GM21526 (cell line): Measurements from ENCODE around the gene TTC36.
"Not testable (repeated sequence)": the region's sequence is repeated elsewhere in the genome, so short reads cannot be mapped to it uniquely, and the experiment has no call there.

Experiments used
- ATAC-seq: cut with Tn5 transposase; IDR thresholded peaks from one replicate; pipeline ENCODE4 v1.9.1; 2021; ENCODE audit warnings: moderate library complexity; ENCODE audit not compliant: unreplicated experiment, low FRiP score

TTC36 gene, protein sequence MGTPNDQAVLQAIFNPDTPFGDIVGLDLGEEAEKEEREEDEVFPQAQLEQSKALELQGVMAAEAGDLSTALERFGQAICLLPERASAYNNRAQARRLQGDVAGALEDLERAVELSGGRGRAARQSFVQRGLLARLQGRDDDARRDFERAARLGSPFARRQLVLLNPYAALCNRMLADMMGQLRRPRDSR

DNA sequence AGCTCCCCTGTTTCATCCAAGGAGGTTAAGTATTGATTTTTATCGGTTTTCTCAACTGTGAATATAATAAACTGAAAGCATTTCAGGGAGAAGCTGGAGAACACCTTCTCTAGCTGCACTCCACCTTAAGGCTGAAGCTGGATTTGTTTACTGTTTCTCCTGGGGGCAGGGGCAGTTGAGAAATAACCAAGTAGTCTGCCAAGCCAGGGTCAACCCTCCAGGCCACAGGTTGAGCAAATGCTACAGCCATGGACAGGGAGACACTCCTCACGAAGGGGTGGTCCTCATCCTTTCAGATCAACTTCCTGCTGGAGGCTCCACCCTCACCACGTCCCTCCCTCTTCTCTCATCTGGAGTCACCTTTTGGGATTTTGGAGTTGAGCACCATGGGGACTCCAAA, at the start of gene TTC36:
Gene TTC36, plus strand, starts transcription at position 366 of the 400 bp plus-strand sequence. Its CDS starts 21 bp downstream, at position 387.
- no peak for ATAC-seq

DNA sequence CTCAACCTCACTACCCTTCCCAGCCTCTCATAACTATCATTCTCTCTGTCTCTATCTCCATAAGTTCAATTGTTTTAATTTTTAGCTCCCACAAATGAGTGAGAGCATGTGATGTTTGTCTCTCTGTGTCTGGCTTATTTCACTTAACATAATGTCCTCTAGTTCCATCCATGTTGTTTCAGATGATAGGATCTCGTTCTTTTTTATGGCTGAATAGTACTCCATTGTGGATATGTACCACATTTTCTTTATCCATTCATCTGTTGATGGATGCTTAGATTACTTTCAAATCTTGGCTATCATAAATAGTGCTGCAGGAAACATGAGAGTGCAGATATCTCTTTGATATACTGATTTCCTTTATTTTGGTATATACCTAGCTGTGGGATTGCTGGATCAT, 46.0 kb upstream of the TTC36 start:
- not testable (repeated sequence) for ATAC-seq

DNA sequence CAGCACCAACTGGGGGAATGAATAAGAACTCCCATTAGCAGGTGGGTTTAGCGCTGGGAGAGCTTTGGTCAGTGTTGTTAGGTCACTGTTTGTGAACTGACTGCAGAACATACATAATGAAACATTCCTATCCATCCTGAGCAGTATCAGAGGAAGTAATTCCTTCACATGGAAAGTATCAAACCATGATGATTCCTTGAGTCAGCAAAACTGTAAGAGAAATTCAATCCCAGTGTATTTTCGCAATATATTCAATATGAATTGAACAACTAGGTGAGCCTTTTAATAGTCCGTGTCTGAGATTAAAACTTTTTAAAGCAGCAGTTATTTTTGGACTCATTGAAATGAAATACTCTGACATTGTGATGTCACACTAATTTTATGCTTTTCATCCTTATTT, 42.9 kb upstream of the TTC36 start:
- ATAC-seq, result no peak

DNA sequence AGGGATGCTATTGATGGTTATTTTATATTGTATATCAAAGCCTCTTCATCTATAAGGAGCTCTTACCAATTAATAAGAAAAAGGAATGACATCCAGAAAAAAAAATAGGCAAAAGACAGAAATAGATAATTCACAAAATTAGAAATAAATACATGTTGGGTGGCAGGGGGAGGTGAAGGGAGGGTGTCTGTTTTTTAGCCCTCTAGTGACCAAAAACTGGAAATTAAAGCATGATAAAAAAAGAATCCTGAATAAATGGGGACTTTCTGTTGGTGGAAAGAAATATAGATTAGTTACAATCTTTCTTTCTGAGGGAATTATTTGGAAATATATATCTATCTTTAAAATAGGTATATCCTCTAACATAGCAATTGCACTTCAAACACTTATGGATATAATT, 42.0 kb upstream of the TTC36 start:
- ATAC-seq, result no peak

DNA sequence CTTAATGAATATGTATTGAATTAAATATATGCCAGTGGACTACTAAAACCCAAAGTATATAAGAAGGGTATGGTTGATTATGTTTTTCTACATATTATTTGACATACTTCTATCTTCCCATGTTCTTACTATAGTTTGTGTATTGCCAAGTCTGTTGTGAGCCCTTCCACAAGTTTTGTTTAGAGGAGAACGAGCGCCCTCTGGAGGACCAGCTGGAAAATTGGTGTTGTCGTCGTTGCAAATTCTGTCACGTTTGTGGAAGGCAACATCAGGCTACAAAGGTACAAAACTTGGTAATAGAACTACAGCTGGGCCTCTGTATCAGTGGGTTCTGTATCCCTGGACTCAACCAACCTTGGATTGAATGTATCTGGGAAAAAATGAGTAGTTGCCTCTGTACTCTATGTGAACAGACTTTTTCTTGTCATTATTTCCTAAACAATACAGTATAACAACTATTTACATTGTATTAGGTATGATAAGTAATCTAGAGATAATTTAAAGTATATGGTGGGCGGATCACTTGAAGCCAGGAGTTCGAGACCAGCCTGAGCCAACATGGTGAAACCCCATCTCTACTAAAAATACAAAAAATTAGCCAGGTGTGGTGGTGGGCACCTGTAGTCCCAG, 38.7 kb upstream of the TTC36 start:
- ATAC-seq, result no peak

DNA sequence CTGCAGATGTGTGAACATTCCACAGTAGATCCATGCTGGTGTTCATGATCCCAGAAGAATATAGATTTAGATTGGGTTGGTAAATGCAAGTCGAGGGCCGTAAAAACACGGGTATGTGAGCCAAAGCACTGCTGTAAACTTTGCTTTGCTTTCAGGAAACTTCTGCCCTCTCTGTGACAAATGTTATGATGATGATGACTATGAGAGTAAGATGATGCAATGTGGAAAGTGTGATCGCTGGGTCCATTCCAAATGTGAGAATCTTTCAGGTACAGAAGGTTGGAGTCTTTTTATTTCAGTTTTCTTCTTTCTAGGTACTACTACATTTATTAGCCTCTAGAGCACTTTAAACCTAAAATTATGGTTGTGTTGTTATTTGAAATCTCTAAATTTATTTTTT, 36.2 kb upstream of the TTC36 start:
- ATAC-seq, result no peak

DNA sequence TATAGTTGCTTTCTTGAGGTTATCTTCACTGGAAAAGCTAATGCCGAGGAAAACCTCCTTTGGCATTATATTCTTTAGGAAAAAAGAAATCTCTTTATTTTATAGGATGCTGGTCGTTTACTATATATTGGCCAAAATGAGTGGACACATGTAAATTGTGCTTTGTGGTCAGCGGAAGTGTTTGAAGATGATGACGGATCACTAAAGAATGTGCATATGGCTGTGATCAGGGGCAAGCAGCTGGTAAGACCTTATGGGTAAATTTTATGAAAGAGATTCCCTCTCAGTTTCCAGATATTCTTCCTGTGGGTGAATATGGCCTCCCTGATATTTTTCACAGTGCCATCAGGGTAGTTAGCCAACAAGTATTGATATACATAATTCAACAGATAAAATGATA, 29.4 kb upstream of the TTC36 start:
- ATAC-seq, result no peak

DNA sequence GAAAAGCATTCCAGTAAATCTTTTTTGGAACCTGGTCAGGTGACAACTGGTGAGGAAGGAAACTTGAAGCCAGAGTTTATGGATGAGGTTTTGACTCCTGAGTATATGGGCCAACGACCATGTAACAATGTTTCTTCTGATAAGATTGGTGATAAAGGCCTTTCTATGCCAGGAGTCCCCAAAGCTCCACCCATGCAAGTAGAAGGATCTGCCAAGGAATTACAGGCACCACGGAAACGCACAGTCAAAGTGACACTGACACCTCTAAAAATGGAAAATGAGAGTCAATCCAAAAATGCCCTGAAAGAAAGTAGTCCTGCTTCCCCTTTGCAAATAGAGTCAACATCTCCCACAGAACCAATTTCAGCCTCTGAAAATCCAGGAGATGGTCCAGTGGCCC, 24.1 kb upstream of the TTC36 start:
- no peak for ATAC-seq

DNA sequence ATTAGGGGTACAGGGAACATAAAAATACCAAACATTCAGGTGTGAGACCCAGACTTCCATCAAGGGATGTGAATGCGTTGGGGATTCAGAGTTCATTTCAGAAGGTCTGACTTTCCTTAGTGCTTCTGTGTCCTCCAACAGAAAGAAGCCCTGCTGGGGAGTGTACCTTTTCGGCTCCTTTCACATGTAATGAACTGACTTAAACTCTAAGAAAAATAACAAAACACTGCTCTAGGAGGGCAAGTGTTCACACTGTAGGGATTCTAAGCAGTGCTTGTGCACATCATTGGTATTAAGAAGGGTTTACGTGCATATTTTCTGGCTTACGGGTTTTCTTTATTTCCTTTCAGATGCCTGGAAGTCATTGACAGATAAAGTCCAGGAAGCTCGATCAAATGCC, 15.7 kb upstream of the TTC36 start:
- no peak for ATAC-seq

DNA sequence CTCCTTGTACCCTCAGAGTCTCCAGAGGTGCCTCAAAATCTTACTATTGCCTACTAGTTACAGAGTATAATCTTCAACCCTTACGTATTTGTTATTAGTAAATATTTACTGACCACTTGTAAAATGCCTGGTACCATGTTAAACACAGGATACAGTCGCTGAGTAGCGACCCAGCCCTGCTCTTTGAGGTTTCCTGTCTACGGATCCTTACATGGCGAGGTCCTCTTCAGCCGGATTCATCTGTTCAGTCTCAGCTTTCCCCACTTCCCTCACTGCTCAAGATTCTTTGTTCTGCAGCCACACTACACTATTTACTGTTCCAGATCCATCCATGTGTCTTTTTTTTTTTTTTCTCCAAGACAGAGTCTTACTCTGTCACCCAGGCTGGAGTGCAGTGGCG, 13.2 kb upstream of the TTC36 start:
- no peak for ATAC-seq

DNA sequence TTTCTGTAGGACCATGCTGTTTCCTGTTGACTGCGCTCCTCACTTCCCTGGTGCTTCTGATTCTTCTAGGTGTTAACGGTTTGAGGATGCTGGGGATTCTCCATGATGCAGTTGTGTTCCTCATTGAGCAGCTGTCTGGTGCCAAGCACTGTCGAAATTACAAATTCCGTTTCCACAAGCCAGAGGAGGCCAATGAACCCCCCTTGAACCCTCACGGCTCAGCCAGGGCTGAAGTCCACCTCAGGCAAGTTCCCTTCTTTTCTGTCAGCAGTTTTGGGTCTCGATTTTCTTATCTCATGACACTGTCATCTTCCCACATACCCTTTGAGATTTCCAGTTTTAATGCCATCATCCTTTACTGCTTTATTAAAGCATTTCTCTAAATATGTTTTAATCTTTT, 7.7 kb upstream of the TTC36 start:
- ATAC-seq, result no peak

DNA sequence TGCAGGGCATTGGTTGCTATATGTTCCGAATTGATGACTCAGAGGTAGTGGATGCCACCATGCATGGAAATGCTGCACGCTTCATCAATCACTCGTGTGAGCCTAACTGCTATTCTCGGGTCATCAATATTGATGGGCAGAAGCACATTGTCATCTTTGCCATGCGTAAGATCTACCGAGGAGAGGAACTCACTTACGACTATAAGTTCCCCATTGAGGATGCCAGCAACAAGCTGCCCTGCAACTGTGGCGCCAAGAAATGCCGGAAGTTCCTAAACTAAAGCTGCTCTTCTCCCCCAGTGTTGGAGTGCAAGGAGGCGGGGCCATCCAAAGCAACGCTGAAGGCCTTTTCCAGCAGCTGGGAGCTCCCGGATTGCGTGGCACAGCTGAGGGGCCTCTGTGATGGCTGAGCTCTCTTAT, 5.4 kb upstream of the TTC36 start:
- ATAC-seq, result no peak

DNA sequence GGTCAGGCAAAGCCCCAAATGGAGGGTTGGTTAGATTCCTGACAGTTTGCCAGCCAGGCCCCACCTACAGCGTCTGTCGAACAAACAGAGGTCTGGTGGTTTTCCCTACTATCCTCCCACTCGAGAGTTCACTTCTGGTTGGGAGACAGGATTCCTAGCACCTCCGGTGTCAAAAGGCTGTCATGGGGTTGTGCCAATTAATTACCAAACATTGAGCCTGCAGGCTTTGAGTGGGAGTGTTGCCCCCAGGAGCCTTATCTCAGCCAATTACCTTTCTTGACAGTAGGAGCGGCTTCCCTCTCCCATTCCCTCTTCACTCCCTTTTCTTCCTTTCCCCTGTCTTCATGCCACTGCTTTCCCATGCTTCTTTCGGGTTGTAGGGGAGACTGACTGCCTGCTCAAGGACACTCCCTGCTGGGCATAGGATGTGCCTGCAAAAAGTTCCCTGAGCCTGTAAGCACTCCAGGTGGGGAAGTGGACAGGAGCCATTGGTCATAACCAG, 4.7 kb upstream of the TTC36 start:
- no peak for ATAC-seq

DNA sequence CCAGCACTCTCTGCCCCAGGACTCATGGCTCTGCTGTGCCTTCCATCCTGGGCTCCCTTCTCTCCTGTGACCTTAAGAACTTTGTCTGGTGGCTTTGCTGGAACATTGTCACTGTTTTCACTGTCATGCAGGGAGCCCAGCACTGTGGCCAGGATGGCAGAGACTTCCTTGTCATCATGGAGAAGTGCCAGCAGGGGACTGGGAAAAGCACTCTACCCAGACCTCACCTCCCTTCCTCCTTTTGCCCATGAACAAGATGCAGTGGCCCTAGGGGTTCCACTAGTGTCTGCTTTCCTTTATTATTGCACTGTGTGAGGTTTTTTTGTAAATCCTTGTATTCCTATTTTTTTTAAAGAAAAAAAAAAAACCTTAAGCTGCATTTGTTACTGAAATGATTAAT, 2.9 kb upstream of the TTC36 start:
- ATAC-seq, result no peak

DNA sequence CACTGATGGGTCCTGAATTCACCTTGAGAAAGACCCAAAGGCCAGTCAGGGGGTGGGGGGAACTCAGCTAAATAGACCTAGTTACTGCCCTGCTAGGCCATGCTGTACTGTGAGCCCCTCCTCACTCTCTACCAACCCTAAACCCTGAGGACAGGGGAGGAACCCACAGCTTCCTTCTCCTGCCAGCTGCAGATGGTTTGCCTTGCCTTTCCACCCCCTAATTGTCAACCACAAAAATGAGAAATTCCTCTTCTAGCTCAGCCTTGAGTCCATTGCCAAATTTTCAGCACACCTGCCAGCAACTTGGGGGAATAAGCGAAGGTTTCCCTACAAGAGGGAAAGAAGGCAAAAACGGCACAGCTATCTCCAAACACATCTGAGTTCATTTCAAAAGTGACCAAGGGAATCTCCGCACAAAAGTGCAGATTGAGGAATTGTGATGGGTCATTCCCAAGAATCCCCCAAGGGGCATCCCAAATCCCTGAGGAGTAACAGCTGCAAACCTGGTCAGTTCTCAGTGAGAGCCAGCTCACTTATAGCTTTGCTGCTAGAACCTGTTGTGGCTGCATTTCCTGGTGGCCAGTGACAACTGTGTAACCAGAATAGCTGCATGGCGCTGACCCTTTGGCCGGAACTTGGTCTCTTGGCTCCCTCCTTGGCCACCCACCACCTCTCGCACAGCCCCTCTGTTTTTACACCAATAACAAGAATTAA, 2.4 kb upstream of the TTC36 start:
- ATAC-seq, result no peak

DNA sequence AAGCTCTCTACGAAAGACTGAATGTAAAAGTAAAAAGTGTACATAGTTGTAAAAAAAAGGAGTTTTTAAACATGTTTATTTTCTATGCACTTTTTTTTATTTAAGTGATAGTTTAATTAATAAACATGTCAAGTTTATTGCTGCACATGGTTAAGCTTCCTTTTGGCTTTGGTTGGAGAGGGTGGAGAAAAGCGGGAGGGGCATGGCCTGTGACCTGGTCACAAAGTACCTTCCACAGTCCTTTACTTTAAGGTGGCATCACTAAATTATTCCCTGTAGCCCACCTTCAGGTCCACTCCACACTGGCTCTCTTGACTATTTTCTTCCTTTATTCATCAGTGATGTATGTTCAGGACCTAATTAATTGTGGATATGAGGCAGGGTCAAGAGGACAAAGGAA, 586 bp upstream of the TTC36 start:
- ATAC-seq, result no peak

DNA sequence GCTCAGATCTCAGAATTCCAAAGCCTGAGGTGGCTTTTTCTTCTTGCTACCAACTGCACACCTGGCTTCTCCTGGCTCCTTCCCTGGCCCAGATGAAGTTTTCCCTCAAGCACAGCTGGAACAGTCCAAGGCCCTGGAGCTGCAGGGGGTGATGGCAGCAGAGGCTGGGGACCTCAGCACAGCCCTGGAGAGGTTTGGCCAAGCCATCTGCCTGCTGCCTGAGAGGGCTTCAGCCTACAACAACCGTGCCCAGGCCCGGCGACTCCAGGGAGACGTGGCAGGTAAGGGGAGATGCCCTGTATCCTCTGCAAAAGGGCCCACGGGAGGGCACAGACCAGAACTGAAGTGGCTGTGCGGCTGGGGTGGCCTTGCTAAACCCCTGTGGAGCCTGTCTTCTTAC, 1.2 kb downstream of the TTC36 start:
- ATAC-seq, result no peak

DNA sequence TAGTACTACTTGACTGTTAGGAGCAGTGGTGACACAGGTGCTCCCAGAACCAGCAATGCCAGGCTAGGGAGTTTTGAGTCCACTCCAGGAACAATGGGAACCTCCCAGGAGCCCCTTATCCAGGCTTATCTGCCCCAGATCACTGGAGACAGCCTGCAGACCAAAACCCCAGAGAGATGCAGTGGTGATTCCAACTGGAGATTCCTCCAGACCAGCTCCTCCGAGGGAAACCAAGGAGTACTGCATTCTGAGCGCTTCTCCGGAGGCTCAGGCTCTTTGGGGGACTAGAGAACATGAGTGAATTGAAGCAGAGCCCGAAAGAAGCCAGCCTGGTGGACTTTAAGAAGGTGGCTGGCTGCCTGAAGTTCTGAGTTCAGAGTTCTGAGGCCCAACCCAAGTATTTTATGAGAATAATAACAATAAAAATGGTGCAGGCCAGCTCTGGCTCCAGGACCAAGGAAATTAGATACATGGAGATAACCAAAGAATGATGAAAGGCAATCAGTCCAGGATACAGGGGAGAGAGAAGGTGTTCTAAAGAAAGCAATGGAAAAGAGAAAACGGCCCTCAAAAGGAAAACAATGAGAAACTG, 2.4 kb downstream of the TTC36 start:
- ATAC-seq, result no peak

DNA sequence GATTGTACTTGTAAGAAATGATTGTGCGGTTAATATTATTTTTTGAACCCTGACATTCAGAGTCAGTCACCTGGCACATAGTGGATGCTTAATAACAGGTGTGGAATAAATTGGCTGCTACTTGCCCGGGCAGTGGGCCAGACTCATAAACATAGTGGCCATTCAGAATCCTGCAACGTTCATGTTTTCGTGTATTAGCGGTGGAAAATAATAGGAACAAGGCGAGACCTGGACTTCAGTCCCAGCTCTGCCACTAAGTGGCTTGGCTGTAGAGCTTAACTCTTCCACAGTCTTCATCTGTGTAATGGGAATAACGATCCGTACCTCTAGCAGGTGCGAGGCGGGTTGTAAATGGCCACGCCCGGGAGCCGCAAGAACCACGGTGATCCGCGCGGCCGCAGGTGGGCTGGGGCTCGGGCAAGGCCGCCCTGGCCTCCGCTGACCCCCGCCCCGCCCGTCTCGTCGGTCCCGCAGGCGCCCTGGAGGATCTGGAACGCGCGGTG, 3.0 kb downstream of the TTC36 start:
- no peak for ATAC-seq

DNA sequence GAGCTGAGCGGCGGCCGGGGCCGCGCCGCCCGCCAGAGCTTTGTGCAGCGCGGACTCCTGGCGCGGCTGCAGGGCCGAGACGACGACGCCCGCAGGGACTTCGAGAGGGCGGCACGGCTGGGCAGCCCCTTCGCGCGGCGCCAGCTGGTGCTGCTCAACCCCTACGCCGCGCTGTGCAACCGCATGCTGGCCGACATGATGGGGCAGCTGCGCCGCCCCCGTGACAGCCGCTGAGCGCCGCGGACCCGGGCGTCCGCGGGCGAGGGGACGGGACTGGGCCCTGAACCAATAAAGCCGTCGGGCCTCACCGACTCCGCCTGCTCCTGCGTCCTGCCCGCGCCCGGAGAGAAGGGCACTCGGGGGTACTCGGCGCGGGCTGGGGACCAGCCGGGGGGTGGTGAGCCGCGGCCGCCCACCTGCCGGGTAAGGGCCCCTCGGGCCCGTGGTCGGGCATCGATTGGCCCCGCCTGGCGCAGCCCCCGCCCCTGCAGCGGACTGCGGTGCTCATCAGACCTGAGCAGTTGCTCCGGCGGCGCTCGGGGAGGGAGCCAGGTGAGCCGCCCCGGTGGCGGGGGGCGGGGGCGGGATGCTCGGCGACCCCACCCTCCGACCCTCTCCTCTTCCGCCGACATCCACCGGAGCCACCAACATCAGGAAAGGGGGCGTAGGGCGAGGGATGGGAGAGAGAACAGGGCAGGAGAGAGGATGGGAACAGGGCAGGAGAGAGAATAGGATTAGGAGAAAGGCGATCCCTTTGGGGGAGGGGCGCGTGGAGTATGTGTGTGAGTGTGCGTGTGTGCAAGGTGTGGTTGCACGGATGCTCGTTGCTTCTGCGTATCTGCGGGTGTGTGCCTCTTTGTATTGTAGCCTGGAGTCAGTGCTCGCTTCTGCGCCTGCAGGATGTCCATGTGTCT, 3.7 kb downstream of the TTC36 start, which contains the start of gene TMEM25:
Gene TMEM25, plus strand, starts transcription at position 510 of the 914 bp plus-strand sequence. CDS start 610 bp downstream, outside the sequence.
- peak; percentile 56 for ATAC-seq
